ACC112 (cell line): ENCODE data around the gene OR6K3.
"Not testable (repeated sequence)": the region's sequence is repeated elsewhere in the genome, so short reads cannot be mapped to it uniquely, and the experiment has no call there.

Experiments used
- H2AFZ ChIP-seq: fragments of 200-600 bp; sonication (generic); one replicate; pipeline ENCODE4 v1.6.0; 2017; ENCODE audit warnings: antibody characterized with exemption, low read length; ENCODE audit not compliant: unreplicated experiment
- H3K27ac ChIP-seq: fragments of 200-600 bp; sonication (generic); 2 replicates; pipeline ENCODE4 v1.5.1; 2014; ENCODE audit warnings: low read depth, mild to moderate bottlenecking, antibody characterized with exemption, low read length, moderate library complexity
- H3K27me3 ChIP-seq: fragments of 200-600 bp; sonication (generic); 2 replicates; pipeline ENCODE4 v1.6.1; 2014; ENCODE audit warnings: mild to moderate bottlenecking, antibody characterized with exemption, low read length, moderate library complexity, mixed read lengths; ENCODE audit not compliant: insufficient read depth
- H3K36me3 ChIP-seq: fragments of 200-600 bp; sonication (generic); 2 replicates; pipeline ENCODE4 v1.6.1; 2016; ENCODE audit warnings: mild to moderate bottlenecking, antibody characterized with exemption, low read length, moderate library complexity, mixed read lengths; ENCODE audit not compliant: insufficient read depth
- H3K4me1 ChIP-seq: fragments of 200-600 bp; sonication (generic); one replicate; pipeline ENCODE4 v1.6.1; 2016; ENCODE audit warnings: low read length, mixed read lengths; ENCODE audit not compliant: insufficient read depth, unreplicated experiment, control insufficient read depth
- H3K4me3 ChIP-seq: fragments of 200-600 bp; sonication (generic); 2 replicates; pipeline ENCODE4 v1.5.1; 2014; ENCODE audit warnings: mild to moderate bottlenecking, low read depth, low read length
- H3K79me2 ChIP-seq: fragments of 200-600 bp; sonication (generic); one replicate; pipeline ENCODE4 v1.6.0; 2016; ENCODE audit warnings: low read length; ENCODE audit not compliant: control insufficient read depth, unreplicated experiment, insufficient read depth

Gene OR6K3

DNA sequence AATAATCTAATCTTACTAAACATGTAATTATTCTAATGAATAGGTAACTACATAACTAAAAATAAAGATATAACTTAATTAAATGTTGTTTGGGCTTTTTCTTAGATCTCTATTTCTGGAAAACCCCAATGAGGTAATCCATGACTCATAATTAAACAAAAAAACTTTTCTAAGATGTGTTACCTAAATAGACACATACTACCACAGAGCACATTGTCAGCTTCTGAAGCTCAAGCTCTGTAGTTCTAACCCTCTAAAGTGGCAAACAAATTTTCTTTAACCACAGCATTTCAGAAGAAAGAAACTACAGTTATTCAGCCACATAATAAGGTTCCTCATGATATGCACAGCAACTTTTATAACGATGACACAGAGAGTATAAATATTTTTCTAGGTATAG, 4.2 kb downstream of the OR6K3 start:
- H3K27ac ChIP-seq: no peak overlapping the region
- no peaks in the 10 kb centered on the region for H3K36me3 ChIP-seq
- H3K27me3 ChIP-seq: no peaks in the 10 kb centered on the region; the same call in 1 of the 2 replicates
- H3K4me1 ChIP-seq: no peaks in the 10 kb centered on the region
- no peak overlapping the region for H3K4me3 ChIP-seq
- no peaks in the 10 kb centered on the region for H3K79me2 ChIP-seq
- no peak overlapping the region for H2AFZ ChIP-seq

DNA sequence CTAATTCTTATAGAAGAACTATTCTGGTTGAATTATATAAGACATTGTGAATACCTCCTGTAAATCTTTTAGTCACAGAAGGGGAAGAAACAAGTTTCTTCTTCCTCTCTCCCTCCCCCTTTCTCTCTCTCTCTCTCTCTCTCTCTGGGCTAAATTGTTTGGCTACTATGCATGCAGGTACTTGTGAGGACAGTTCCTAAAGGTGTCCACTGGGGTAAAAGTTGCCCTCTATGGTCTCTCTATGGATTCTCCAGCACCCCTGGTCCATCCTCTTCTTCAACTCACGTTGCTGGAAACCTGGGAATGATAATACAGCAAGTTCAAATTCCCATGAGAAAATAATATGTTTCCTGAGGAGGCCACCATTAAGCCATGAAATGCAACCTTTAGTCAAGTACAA, 5.8 kb downstream of the OR6K3 start:
- no peak overlapping the region for H3K4me3 ChIP-seq
- H3K4me1 ChIP-seq: no peaks in the 10 kb centered on the region
- no peak overlapping the region for H2AFZ ChIP-seq
- no peak overlapping the region for H3K27ac ChIP-seq
- no peaks in the 10 kb centered on the region for H3K36me3 ChIP-seq
- H3K27me3 ChIP-seq: peaks cover 3% of the 10 kb centered on the region; the same call in 1 of the 2 replicates
- H3K79me2 ChIP-seq: no peaks in the 10 kb centered on the region

DNA sequence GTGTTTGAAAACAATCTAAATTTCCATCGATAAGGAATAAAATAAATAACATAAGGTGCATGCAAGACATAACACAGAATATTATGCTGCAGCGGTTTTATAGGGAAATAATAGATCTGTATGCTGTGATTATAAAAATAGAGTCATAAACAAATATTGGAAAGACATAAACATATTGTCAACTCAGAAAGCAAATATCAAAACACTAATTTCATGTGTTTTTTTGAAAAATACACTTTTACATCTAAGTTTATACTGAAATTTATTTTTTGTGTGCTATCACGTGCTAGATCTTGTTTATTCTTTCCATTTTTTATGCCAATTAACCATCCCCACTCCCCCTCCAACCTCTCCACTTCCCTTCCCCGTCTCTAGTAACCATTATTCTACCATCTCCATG, 9.4 kb downstream of the OR6K3 start:
- H3K27ac ChIP-seq: no peak overlapping the region
- peaks cover 3% of the 10 kb centered on the region; the same call in 1 of the 2 replicates for H3K27me3 ChIP-seq
- H3K36me3 ChIP-seq: no peaks in the 10 kb centered on the region
- no peak overlapping the region for H2AFZ ChIP-seq
- no peak overlapping the region for H3K4me3 ChIP-seq
- H3K4me1 ChIP-seq: no peaks in the 10 kb centered on the region
- H3K79me2 ChIP-seq: no peaks in the 10 kb centered on the region

DNA sequence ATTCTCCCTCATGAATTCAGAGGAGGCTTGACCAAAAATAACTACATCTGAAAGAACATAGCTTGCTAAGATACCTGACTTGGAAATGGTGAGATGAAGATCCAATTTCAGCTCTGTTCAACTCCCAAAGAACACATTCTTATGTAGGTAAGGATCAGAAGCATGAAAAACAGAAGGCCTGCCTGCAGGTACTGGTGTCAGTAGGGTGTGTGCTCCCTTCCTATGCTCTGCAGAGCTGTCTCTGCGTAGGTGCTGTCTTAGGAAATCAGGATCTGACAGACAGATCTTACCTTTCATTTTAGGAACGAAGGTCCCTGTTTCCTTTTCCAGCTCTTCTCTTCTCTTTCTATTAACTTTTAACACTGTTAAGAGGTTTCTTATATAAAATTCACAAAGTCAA, 14.4 kb downstream of the OR6K3 start:
- H3K4me3 ChIP-seq: no peak overlapping the region
- no peak overlapping the region for H3K27ac ChIP-seq
- no peaks in the 10 kb centered on the region for H3K36me3 ChIP-seq
- H2AFZ ChIP-seq: no peak overlapping the region
- no peaks in the 10 kb centered on the region for H3K79me2 ChIP-seq
- no peaks in the 10 kb centered on the region for H3K4me1 ChIP-seq
- H3K27me3 ChIP-seq: 0 out of 2 replicates have a peak, but pooled peaks cover 3% of the 10 kb centered on the region

DNA sequence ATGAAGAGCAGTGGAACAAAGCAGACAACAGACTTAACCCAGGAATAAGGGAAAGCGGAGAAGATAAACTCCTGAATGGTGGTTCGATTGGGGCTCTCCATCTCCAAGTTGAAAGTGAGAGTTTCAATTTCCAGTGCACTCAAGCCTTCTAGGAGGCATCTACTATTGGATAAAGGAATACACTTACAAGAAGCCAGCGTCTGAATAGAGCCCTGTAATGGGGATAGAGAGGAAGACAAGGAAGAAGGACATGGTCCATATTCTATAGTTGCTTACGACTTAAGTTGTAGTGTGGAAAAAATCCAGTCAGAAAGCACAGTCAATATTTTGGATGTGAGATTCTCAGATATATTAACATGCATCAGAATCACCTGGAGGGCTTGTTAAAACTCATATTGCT, 20.0 kb downstream of the OR6K3 start, which contains the start of gene OR6K2:
Gene OR6K2 (minus strand): TSS at position 101 of the 400 bp plus-strand sequence. CDS start 0 bp downstream, at position 101.
- Histone ChIP-seq H3K27me3 (no peaks in the 10 kb centered on the region), H3K4me3 (no peak within 1 kb of the TSS), H2AFZ (no peak within 1 kb of the TSS), H3K79me2 (no peaks in the 10 kb centered on the region), H3K4me1 (no peaks in the 10 kb centered on the region), H3K27ac (no peak within 1 kb of the TSS), H3K36me3 (no peaks in the 10 kb centered on the region)

DNA sequence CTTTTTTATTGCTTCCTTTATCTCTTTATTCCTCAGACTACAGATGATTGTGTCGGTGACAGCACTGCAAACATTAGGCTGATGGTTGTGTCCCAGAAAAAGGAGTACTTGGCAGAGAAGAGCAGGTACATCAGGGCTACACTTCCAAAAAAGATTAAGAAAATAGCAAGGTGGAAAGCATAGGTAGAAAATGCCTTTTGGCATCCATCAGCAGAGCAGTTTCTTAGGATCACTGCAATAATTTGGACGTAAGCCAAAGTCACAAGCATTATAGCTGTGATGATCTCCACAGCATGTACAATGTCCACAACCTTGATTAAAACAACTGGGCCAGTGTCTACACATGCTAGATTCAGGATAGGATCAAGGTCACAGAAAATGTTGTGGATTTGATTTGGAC, 25.9 kb downstream of the OR6K3 start:
- H3K36me3 ChIP-seq: no peaks in the 10 kb centered on the region
- no peak overlapping the region for H3K4me3 ChIP-seq
- no peaks in the 10 kb centered on the region for H3K79me2 ChIP-seq
- no peaks in the 10 kb centered on the region for H3K4me1 ChIP-seq
- H3K27me3 ChIP-seq: no peaks in the 10 kb centered on the region
- H2AFZ ChIP-seq: no peak overlapping the region
- H3K27ac ChIP-seq: no peak overlapping the region

DNA sequence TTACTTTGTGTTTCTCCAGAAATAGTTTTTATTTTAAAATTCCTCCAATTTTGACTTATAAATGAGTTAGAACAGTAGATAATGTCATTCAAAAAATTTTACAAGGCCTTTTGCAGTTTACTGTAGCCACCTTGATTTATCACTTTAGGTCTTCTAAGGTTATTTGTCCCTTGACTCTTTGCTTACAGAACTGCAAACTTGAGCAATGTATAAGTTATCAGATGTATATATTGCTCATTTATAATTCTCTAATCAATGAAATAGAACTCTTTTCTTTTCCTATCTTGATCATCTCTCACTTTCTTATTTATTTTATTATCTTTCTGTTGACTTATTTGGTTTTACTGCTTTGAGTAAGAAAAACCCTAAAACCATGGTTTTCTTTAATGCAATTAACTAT, 28.2 kb downstream of the OR6K3 start:
- Histone ChIP-seq H3K4me3 (no peak overlapping the region), H3K27ac (no peak overlapping the region), H3K79me2 (no peaks in the 10 kb centered on the region)

DNA sequence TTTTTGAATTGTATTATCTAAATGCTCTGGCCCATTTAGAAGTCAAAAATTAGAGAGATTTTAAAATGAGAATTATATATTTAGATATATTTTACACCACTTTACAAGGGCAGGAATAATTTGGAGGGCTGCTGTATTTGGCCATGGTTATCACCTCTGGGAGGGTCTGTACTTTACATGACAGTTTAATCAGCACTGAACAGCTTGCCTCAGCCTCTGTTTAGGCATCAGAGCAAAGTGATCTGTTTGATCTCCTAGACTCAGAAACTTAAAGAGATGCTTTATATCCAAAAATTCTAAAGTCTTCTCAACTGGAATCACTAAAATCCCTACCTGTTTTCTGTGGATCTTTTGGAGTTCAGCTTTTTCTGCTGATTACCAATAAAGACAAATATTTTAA, 28.6 kb downstream of the OR6K3 start:
- H3K4me1 ChIP-seq: no peaks in the 10 kb centered on the region
- no peak overlapping the region for H3K4me3 ChIP-seq
- no peaks in the 10 kb centered on the region for H3K27me3 ChIP-seq
- no peak overlapping the region for H2AFZ ChIP-seq
- no peaks in the 10 kb centered on the region for H3K36me3 ChIP-seq
- no peaks in the 10 kb centered on the region for H3K79me2 ChIP-seq
- no peak overlapping the region for H3K27ac ChIP-seq

More for the DNA sequence above, 28.2 kb downstream of the OR6K3 start:
- Histone ChIP-seq H3K27me3 (no peaks in the 10 kb centered on the region), H3K4me1 (no peaks in the 10 kb centered on the region), H2AFZ (no peak overlapping the region), H3K36me3 (no peaks in the 10 kb centered on the region)

DNA sequence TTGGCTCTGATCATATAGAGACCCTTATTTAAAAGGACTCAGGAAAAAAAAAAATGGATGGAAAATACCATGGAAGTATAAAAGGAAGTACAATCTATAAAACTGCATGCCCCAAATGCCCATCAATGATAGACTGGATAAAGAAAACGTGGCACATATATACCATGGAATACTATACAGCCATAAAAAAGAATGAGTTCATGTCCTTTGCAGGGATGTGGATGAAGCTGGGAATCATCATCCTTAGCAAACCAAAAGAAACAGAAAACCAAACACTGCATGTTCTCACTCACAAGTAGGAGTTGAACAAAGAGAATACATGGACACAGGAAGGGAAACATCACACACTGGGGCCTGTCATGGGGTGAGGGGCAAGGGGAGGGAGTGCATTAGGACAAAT, 29.4 kb downstream of the OR6K3 start:
- not testable (repeated sequence) for H3K79me2 ChIP-seq, H2AFZ ChIP-seq, H3K36me3 ChIP-seq, H3K4me1 ChIP-seq, H3K27me3 ChIP-seq, H3K27ac ChIP-seq, H3K4me3 ChIP-seq

DNA sequence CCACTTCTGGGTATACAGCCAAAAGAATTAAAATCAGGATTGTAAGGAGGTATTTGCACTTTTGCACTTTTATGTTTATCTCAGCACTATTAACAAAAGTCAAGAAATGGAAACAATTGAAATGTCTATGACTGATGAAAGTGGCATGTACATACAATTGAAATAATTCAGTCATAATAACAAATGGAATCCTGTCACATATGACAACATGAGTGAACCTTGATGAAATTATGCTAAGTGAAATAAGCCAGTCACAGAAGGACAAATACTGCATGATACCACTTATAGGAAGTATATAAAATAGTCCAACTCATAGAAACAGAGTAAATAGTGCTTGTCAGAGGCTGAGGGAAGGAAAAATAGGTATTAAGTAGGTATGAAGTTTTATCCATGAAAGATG, 30.6 kb downstream of the OR6K3 start:
- no peaks in the 10 kb centered on the region for H3K36me3 ChIP-seq
- no peaks in the 10 kb centered on the region for H3K79me2 ChIP-seq
- no peak overlapping the region for H3K27ac ChIP-seq
- H3K27me3 ChIP-seq: no peaks in the 10 kb centered on the region
- H3K4me1 ChIP-seq: no peaks in the 10 kb centered on the region
- H2AFZ ChIP-seq: no peak overlapping the region
- no peak overlapping the region for H3K4me3 ChIP-seq

DNA sequence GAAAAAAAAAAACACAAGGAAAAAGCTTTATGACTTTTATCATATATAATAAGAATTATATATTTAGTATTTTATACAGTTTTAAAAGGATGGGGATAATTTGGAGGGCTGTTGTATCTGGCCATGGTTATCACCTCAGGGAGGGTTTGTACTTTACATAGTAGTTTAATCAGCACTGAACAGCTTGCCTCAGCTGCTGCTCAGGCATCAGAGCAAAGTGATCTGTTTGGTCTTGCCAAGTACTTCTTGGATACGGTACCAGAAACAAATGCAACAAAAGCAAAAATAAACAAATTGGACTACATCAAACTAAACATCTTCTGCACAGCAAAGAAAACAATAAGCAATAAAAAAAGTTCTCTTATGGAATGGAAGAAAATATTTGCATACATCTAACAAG, 31.4 kb downstream of the OR6K3 start:
- no peak overlapping the region for H3K4me3 ChIP-seq
- no peak overlapping the region for H2AFZ ChIP-seq
- no peak overlapping the region for H3K27ac ChIP-seq
- no peaks in the 10 kb centered on the region for H3K36me3 ChIP-seq
- H3K79me2 ChIP-seq: no peaks in the 10 kb centered on the region
- H3K4me1 ChIP-seq: no peaks in the 10 kb centered on the region
- H3K27me3 ChIP-seq: no peaks in the 10 kb centered on the region
